Thyroid gland (tissue), 4 donors: ENCODE measurements around the gene SELENOM.

Experiments
- POLR2A ChIP-seq, 2 donors: fragments of 450-650 bp; IDR thresholded peaks; one replicate each; pipeline ENCODE4 v1.6.1; 2017; ENCODE audit warnings: antibody characterized with exemption in 2 of 2, mild to moderate bottlenecking in 2 of 2, moderate library complexity in 1 of 2
- TF ChIP-seq, protein P1 (sequence below), 6 experiments: fragments of 200-600 bp in 3 of 6; fragments of 450-650 bp in 3 of 6; sonication (generic) in 3 of 6; IDR thresholded peaks; one replicate each; pipeline ENCODE4 v1.5.1; 2016 to 2019; ENCODE audit warnings: antibody characterized with exemption in 6 of 6, mild to moderate bottlenecking in 2 of 6, inconsistent platforms in 1 of 6, moderate library complexity in 1 of 6

DNA sequence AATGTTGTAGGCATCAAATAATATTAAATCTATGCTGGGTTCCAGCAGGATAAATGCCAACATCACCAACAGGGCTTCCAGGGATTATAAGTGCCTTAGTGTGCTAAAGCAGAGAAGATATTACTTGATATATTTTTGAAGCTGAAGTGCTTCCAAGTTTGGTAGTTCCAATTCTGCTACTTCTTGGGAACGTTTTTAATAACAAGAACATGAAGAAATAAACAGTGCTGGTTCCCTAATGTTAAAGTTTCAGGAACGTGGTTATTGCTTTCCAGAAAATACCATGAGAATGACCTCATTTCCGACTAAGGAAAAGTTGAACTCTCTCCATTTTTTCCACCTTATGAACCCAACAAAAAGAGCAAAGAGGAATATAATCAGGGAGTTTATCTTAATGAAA is 48.1 kb upstream of the SELENOM start:
- no peak for TF ChIP-seq POLR2A (IDR thresholded peaks at IDR 0.05)
- TF ChIP-seq, protein P1, sequence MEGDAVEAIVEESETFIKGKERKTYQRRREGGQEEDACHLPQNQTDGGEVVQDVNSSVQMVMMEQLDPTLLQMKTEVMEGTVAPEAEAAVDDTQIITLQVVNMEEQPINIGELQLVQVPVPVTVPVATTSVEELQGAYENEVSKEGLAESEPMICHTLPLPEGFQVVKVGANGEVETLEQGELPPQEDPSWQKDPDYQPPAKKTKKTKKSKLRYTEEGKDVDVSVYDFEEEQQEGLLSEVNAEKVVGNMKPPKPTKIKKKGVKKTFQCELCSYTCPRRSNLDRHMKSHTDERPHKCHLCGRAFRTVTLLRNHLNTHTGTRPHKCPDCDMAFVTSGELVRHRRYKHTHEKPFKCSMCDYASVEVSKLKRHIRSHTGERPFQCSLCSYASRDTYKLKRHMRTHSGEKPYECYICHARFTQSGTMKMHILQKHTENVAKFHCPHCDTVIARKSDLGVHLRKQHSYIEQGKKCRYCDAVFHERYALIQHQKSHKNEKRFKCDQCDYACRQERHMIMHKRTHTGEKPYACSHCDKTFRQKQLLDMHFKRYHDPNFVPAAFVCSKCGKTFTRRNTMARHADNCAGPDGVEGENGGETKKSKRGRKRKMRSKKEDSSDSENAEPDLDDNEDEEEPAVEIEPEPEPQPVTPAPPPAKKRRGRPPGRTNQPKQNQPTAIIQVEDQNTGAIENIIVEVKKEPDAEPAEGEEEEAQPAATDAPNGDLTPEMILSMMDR (IDR thresholded peaks at IDR 0.05) = no peak
